Nephron progenitor cell (in vitro differentiated cells): ENCODE measurements around the gene TRAPPC6A.

Experiments used
- DNase-seq: peaks from one replicate; pipeline ENCODE4 v3.0.0; 2021
- H3K27ac Mint-ChIP-seq: 2 replicates; pipeline ENCODE4 v1.8.0; 2021; ENCODE audit warnings: mild to moderate bottlenecking, moderate library complexity, mixed read lengths
- H3K27me3 Mint-ChIP-seq: 2 replicates; pipeline ENCODE4 v1.8.0; 2021; ENCODE audit warnings: mild to moderate bottlenecking, low read depth, mixed read lengths; ENCODE audit not compliant: poor library complexity
- H3K36me3 Mint-ChIP-seq: 2 replicates; pipeline ENCODE4 v1.8.0; 2021; ENCODE audit warnings: low read depth, mixed read lengths
- H3K4me1 Mint-ChIP-seq: 2 replicates; pipeline ENCODE4 v1.8.0; 2021; ENCODE audit warnings: mixed read lengths
- H3K4me3 Mint-ChIP-seq: 2 replicates; pipeline ENCODE4 v1.8.0; 2021; ENCODE audit warnings: mild to moderate bottlenecking, moderate library complexity, mixed read lengths
- H3K9me3 Mint-ChIP-seq: 2 replicates; pipeline ENCODE4 v1.8.0; 2021; ENCODE audit warnings: mild to moderate bottlenecking, moderate library complexity, mixed read lengths
- CTCF ChIP-seq: fragments of 200-600 bp; sonication (generic); IDR thresholded peaks from 2 replicates; pipeline ENCODE4 v1.5.0; 2021; ENCODE audit warnings: antibody characterized with exemption

TRAPPC6A gene

GRCh38 chr19:45138303-45138751, 39.7 kb downstream of the TRAPPC6A start:
- Mint-ChIP-seq H3K4me1 (peaks cover 46% of the 10 kb centered on the region), H3K4me3 (no peak overlapping the region), H3K9me3 (no peaks in the 10 kb centered on the region), H3K27ac (peak overlapping the region; percentile 69), H3K36me3 (peaks cover 15% of the 10 kb centered on the region), H3K27me3 (no peaks in the 10 kb centered on the region)
- no peak for TF ChIP-seq CTCF
- DNase-seq: no peak

DNA sequence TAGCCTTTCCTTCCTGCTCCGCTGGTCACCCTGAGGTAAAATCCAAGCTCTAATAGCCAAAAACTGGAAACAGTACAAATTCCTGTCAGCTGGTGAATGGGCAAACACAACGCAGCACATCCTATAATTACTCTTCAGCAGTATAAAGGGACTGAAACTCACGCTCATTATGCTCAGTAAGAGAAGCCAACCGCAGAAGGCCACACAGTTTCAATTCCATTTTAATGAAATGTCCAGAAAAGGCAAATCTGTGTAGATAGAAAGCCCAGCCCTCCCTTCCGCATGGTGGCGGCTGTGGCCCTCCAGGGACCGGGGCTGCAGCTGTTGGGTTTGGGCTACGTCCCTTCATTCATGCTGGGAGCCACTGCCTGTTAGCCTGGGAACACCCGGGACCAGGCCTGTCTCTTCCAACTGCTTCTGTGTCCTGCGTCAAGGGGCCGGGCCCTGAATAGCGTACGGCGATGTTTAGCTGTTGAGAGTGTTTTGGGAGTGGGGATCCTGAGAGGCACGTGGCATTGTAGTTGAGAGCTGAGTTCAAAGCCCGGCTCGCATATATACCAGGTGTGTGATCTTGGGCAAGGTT, 40.8 kb downstream of the TRAPPC6A start:
- Mint-ChIP-seq H3K36me3 (peaks cover 5% of the 10 kb centered on the region), H3K4me1 (peaks cover 39% of the 10 kb centered on the region), H3K9me3 (no peaks in the 10 kb centered on the region), H3K4me3 (no peak overlapping the region), H3K27ac (peak overlapping the region; percentile 94), H3K27me3 (no peaks in the 10 kb centered on the region)
- DNase-seq: no peak
- no peak for TF ChIP-seq CTCF

GRCh38 chr19:45136507-45137178, 41.4 kb downstream of the TRAPPC6A start:
- no peaks in the 10 kb centered on the region for H3K9me3 Mint-ChIP-seq
- DNase-seq: no peak
- H3K4me1 Mint-ChIP-seq: peaks cover 43% of the 10 kb centered on the region
- peak overlapping the region; percentile 94 for H3K27ac Mint-ChIP-seq
- TF ChIP-seq CTCF: no peak
- H3K27me3 Mint-ChIP-seq: no peaks in the 10 kb centered on the region
- peaks cover 5% of the 10 kb centered on the region for H3K36me3 Mint-ChIP-seq
- no peak overlapping the region for H3K4me3 Mint-ChIP-seq

- no peak for TF ChIP-seq CTCF
- Mint-ChIP-seq H3K9me3 (no peaks in the 10 kb centered on the region), H3K27ac (peak overlapping the region; percentile 70), H3K4me1 (peaks cover 56% of the 10 kb centered on the region), H3K36me3 (no peaks in the 10 kb centered on the region), H3K27me3 (no peaks in the 10 kb centered on the region), H3K4me3 (no peak overlapping the region)
- DNase-seq: no peak
Measured at GRCh38 chr19:45135176-45135885, 42.7 kb downstream of the TRAPPC6A start.

DNA sequence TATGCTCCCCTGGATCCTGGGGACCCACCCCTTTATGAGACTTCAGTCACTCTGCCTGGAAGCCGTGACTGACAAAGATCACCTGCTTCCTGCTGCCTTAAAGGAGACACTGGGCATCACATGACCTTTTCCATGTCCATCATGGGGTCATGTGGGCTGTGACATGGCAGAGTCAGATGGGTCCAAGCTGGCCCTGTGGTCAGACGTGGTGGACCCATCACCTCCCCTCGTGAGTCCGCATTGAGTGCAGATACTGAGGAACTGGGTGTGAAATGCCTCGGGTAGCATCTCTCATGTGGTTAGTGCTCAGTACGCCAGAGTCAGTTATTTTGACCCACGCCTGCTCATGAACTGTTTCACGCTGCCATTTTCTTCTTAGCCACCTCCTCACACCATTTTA, 44.4 kb downstream of the TRAPPC6A start:
- Mint-ChIP-seq H3K27ac (peak overlapping the region; percentile 94), H3K36me3 (no peaks in the 10 kb centered on the region), H3K27me3 (peaks cover 2% of the 10 kb centered on the region), H3K4me3 (no peak overlapping the region), H3K9me3 (no peaks in the 10 kb centered on the region), H3K4me1 (peaks cover 60% of the 10 kb centered on the region)
- no peak for TF ChIP-seq CTCF
- no peak for DNase-seq
